Right ventricle myocardium superior (tissue), 1 donor: ENCODE results near the gene FLNC. TPM values are rescaled to one million over a fixed set of nuclear protein-coding genes. Genes with fewer than 3 reads are reported as not detected.

Source experiments
- ATAC-seq: fragments of 200-7000 bp; cut with Tn5 transposase; one replicate; pipeline ENCODE4 v1.9.1; 2020; ENCODE audit warnings: mild to moderate bottlenecking; ENCODE audit not compliant: poor library complexity
- DNase-seq: peaks from one replicate; pipeline ENCODE4 v3.0.0-alpha.2; 2020
- intact Hi-C: fragments of 100-400 bp; cut with DNase I; formaldehyde crosslinking; loops from one replicate; pipeline ENCODE4 v1.11.2; 2022
- total RNA-seq: library from RNA; stranded (reverse); fragmentation: NEBNext Ultra II Directional; extraction: Animal tissue kit (Norgen Biotek cat#: 25700); gene quantifications from one replicate; pipeline ENCODE4 v1.2.1, GENCODE V29; 2021
- donor health status: DM: no; HTN: yes; CAD: no; lungs with severe emphysema.

Gene FLNC
- total RNA-seq, 1 donor from 2014 or later: 601 TPM

DNA sequence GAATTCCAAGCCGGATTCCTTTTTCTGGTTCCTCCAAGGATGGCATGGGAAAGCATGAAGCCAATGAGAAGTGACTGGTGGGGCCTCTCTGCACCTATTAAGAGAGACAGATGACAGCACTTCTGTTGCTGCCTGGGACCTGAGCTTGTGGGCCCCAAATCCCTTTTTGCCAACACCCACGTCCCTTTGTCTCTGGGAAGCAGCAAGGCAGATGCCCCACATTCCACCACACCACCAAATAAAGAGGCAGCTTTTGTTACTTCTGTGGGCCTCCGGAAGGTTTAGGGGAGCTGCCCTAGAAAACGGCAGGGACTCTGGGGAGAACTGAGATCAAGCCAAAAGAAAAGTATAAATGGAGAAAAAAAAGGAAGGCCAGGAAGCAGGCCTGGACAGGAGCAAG is 35.1 kb upstream of the FLNC start:
- no peak for ATAC-seq
- intact Hi-C loops: no loop called here

GRCh38 chr7:128796327-128796726 is 33.9 kb upstream of the FLNC start:
- intact Hi-C loops: no loop called here

More for the DNA sequence above, 35.1 kb upstream of the FLNC start:
- no peak for DNase-seq

DNA sequence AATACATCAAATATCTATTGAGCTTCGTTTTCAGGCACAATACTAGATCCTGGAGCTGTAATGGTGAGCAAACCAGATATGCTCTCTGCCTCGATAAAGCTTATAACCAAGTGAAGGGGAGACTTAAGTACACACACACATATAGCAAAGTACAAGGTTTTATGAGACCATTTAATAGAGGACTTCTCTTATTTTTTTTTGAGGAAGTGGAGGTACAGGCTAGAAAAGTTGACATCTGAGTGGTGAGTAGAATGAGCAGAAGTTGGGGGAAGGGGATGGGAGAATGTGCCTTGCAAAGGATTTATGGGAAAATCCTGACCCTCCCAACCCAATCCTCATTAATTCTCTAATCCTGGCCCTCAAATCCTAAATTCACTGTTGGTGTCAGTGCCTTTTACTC is 30.8 kb upstream of the FLNC start:
- intact Hi-C loops: no loop called here
- DNase-seq (no peak), ATAC-seq (no peak)

More at GRCh38 chr7:128796327-128796726, 33.9 kb upstream of the FLNC start:
- DNase-seq (no peak), ATAC-seq (no peak)

- intact Hi-C loops: no loop called here
- no peak for DNase-seq
- ATAC-seq: no peak
Observed at GRCh38 chr7:128800567-128800966, 29.6 kb upstream of the FLNC start.

DNA sequence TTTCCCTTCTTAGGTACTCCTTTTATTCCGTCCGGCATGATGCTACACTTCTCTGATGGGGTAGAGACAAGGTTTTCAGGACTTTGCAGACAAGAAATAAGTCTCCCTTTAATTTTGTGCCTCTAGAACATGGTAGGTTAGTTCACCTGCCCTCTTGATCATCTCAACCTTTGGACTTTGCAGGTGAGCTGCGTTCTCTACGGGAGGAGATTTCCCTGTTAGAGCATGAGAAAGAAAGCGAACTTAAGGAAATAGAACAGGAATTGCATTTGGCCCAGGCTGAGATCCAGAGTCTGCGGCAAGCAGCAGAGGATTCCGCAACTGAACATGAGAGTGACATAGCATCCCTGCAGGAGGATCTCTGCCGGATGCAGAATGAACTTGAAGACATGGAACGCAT is 29.2 kb upstream of the FLNC start:
- ATAC-seq (no peak), DNase-seq (no peak)
- intact Hi-C loops: no loop called here

- DNase-seq (no peak), ATAC-seq (no peak)
- intact Hi-C loops: no loop called here
Observed at GRCh38 chr7:128801667-128802418, 28.4 kb upstream of the FLNC start.

DNA sequence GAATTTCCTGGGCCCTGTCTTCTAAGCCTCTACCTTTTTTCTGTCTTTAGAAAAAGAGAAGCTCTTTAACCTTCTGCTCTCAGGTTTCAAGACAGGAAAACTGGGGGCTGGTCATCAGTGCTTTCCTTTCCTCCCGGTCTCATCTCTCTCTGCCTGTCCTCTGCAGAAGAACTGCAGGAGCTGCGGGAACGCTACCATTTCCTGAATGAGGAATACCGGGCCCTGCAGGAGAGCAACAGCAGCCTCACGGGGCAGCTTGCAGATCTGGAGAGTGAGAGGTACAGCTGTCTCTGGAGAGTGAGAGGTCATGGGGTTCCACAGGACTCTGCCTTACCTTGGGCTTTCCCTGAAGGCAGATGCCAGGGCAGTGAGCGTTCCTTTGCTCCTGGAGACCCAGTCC is 25.7 kb upstream of the FLNC start:
- ATAC-seq (no peak), DNase-seq (no peak)
- intact Hi-C loops: no loop called here

DNA sequence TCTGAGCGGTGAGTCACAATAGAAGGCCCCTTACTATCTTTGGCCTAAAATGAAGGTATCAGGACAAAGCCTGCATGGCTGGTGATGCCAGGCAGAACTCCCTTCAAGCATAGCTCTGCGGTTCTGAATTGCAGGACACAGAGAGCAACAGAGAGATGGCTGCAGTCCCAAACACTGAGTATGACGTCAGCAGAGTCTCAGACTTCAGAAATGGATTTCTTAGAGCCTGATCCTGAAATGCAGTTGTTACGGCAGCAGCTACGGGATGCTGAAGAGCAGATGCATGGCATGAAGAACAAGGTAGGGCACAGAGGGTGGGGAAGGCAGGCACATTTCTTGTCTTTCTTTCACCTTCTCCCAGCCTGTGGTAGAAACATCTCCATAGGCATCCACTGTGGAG is 25.0 kb upstream of the FLNC start:
- no peak for ATAC-seq
- no peak for DNase-seq
- intact Hi-C loops: no loop called here

DNA sequence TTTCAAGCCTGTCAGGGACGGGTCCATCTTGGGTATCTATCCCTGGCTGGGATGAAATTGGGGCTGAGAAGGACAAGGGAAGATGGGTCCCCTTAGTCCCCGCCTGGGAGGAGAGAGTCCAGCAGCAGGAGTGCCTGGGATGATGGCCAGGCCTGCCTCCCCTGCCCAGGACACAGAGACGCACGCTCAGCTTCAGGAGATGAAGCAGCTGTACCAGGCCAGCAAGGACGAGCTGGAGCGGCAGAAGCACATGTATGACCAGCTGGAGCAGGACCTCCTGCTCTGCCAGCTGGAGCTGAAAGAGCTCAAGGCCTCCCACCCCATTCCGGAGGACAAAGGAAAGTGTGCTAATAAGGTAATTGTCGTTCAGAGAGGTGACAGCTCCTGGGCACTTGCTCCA is 23.0 kb upstream of the FLNC start:
- DNase-seq (no peak), ATAC-seq (no peak)
- intact Hi-C loops: no loop called here

- DNase-seq: no peak
- no peak for ATAC-seq
- intact Hi-C loops: no loop called here
Observed at GRCh38 chr7:128809363-128809762, 20.8 kb upstream of the FLNC start.

DNA sequence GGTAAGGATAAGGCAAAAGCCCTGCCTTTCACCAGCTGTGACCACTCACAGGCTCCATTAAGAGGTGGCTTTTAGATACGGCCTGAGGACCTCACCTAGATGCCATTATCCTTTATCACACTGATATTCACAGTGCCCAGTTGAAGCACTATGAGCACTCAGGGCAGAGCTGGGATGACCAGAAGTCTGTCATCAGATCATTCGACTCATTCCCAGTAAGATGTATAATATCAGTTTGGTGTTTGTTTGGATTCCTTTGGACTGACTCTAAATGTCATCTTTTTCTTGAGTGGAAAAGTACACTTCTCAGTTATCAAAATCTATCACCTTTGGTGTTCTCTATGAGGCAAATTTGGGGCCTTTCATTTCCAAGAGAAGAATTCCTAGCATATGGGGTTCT is 19.7 kb upstream of the FLNC start:
- ATAC-seq: no peak
- no peak for DNase-seq
- intact Hi-C loops: no loop called here

GRCh38 chr7:128810997-128811396 is 19.2 kb upstream of the FLNC start:
- intact Hi-C loops: no loop called here
- no peak for ATAC-seq

GRCh38 chr7:128811631-128812430 is 18.4 kb upstream of the FLNC start:
- no peak for ATAC-seq
- no peak for DNase-seq
- intact Hi-C loops: no loop called here

More at GRCh38 chr7:128810997-128811396, 19.2 kb upstream of the FLNC start:
- no peak for DNase-seq

DNA sequence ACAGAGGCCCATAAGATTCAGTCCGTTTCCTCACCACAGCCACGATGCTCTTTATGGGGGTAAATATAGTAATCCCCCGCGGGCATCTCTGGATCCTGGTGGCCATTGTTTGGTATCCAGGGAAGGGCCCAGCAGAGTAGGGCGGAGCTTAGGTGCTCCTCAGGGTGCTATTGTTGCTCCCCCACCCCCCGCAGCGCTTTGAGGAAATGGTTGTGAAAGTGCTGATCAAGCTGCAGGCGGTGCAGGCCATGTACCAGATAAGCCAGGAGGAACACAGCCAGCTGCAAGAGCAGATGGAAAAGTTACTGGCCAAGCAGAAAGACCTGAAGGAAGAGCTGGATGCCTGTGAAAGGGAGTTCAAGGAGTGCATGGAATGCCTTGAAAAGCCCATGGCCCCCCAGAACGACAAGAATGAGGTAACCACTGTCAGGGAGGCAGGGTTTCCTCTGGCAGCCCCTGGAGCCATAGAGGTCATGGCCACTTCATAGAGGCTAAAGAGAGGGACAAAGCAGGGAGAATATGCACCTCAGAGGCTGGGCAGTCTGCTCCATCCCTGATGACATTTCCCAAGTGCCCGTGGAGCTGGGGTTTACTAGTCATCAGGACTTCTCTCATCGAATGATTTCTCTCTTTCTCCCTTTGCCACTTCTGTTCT is 17.6 kb upstream of the FLNC start:
- ATAC-seq: peak; percentile 81
- DNase-seq: peak; percentile 78
- intact Hi-C loops: no loop called here

DNA sequence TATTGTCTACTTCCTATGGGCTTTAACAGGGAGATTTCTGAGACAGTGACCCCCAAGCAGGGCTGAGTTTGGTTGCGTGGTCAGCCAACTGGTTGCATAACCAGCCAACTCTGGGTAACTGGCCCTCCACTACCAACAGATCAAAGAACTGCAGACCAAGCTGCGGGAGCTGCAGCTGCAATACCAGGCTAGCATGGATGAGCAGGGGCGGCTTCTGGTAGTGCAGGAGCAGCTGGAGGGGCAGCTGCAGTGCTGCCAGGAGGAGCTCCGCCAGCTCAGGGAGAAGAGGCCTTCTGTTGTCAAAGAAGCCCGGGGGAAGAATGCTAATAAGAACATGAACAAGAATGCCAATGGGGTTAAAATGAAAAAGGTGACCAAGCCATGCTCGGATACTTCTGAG is 15.7 kb upstream of the FLNC start:
- intact Hi-C loops: no loop called here
- no peak for ATAC-seq

GRCh38 chr7:128815289-128815942 is 14.8 kb upstream of the FLNC start:
- ATAC-seq (peak; percentile 32), DNase-seq (no peak)
- intact Hi-C loops: no loop called here

More for the DNA sequence above, 15.7 kb upstream of the FLNC start:
- DNase-seq: no peak

DNA sequence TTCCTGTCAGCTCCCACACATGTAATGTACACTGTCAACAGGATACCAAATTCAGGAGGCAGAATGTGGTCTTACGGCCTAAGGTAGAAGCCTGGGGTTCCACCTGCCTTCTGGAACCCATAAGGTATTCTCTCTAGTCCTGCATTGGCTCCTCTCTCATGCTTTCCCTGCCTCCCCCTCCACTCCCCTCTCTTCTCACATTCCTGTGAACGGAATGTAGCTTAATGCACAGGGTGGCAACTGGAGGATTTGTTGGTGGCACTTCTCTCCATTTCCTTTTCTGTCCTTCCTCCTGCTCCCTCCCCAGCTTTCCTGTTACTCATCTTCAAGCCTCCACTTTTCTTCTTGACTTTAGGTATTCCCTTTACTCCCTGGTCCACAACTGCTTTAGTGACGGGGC is 11.5 kb upstream of the FLNC start:
- DNase-seq (no peak), ATAC-seq (no peak)
- intact Hi-C loops: no loop called here

DNA sequence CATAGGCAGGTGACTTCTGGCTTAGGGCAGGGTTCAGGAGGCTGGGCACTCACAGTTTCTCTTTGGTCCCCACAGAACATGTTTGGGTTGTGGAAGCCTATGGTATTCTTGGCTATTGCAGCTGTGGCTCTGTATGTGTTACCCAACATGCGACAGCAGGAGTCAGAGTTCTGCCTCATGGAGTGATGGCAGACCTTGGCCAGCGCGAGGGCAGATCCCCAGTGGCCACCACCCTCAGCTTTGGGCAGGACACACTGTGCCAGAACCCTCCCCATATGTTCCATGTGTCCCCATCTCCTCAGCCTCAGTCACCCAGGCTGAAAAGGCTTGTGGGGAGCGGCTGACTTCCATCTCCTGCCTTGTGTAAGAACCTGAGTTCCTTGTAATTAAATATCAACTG is 8.5 kb upstream of the FLNC start:
- intact Hi-C loops: no loop called here
- ATAC-seq: no peak
- no peak for DNase-seq

DNA sequence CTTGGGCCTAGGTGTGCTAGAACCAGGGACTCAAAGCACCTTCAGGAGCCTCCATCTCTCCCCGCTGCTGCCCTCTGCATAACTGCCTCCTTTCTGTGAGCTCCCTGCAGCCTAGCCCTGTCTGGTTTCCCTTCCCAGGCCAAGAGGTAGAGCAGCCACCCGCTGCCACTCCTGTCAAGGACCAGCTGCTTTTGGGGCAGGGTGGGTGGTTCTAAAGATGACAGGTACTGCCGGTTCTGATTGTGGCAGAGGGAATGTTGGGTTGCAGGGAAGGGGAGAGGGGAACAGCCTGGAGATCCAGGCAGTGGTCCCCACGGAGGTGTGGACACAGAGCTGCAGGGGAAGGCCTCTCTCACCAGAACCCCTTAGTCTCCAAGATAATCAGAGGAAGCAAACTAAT is 3.7 kb upstream of the FLNC start:
- no peak for DNase-seq
- intact Hi-C loops: no loop called here
- ATAC-seq: no peak
